Colon (tissue), 2 donors: ENCODE data around the gene SMOC1.

Experiments used
- FAIRE-seq: peaks from 2 replicates; lab custom pipeline; 2012; peaks lifted over from hg19 to GRCh38; lab: Jason Lieb, UNC
- donor health status: control.
- donor health status: control.

Gene SMOC1

DNA sequence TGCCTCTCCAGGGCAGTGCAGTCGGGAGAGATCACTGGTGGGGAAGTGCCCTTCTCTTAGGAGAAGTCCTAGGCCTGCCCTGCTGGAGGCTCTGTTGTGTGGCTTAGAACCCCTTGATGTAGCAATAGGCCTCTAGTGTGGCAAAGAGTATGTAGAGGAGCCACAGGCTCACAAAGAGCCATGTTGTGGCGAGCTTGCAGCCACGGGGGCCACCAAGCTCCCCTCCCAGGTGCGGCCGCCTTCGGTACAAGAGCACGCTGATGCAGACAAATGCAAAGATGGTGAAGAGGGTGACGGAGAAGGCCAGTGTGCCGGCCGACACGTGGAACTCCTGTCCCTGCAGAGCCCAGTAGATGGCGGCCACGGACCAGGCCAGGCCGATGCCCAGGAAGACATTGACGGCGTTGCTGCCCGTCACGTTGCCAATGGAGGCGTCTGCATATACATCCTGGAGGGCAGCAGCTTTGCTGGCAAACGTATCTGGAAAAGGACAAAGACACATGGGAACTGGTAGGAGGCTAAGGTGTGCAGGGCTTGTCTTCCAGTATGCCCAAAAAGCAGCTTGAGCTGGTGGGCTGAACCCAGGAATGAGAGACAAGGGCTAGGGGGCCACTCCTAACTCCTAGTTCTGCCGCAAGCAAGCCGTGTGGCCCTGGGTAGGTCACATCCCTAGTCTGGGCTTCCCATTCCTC lies 166.8 kb downstream of the SMOC1 start:
- FAIRE-seq, result no peak

GRCh38 chr14:70047598-70048312 lies 168.5 kb downstream of the SMOC1 start:
- FAIRE-seq, result no peak

DNA sequence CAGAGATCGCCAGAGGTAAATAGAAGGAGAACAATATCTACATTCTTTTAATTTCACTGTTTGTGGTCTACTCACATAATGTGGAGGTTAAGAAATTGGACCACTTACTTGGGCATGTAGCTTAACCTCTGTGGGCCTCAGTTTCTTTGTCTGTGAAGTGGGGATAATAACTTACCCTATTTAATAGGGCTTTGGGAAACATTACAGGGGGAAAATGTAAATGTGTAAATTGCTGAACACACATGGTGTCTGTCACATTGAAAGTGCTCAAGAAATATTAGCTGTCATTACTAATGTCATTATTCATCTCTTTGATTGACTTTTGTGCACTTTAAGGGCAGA lies 169.1 kb downstream of the SMOC1 start:
- FAIRE-seq, result no peak

DNA sequence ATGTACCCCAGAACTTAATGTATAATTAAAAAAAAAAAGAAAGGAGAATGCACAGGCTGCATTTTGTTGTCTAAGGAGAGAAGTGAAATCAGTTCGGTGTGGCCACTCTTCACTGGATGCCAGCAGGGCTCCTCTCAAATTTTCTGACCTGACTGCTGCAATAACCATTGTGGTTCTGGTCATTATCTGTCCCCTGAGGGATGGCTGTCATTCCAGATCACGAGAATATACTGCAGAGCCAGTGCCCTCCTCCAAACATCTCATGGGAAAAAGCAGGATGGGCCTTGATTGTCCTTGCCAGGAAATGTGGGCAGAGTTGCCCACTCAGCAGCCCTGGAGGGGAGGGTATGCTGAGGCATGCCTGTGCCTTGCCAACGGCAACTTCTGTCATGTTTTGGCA lies 170.4 kb downstream of the SMOC1 start:
- no peak for FAIRE-seq

GRCh38 chr14:70050136-70050535 lies 170.9 kb downstream of the SMOC1 start:
- FAIRE-seq, result no peak

DNA sequence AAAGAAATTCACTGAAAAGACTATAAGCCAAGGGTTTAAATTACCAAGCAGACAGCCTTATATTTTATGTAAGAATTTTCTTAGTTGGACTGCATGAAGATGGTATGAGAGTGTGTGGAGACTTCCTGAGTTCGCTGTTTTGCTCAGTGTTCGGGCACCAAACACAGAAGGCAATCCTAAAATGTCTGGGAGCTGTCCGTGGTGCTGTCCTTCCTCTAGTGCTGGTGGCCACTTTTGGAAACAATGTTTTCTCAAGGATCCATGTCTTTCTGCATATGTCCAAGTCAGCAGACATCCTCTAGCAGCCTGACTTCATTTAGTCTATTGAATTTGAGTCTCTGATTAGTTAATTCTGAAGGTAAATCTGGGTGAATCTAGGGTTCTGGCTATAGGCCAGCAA lies 173.8 kb downstream of the SMOC1 start:
- no peak for FAIRE-seq

DNA sequence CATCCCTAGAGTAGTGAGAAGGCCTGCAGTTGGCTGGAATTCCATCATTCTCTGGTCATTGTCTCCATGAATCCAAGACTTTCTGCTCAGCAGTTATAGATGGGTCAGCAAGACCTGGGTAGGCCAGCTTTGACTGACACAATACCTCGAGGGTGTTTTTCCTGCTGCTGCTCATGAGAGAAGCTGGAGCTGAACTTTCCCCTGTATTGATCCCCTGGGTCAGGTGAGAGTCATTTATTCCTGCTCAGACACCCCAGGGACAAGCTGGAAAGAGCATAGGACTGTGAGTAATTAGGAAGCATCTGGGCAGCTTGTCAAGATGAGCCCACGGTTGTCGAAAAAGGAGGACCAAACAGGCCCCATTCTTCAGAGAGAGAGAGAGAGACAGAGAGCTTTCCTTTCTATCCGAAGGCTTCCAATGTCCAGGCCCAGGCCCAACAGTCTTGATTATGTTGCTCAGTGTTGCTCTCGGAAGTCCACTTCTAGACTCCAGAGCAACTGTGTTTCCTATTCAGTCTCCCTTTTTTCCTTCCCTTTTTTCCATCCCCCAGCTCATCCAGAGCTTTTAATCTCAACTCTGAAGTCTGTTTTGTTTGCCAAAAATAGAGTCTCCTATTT lies 178.4 kb downstream of the SMOC1 start:
- FAIRE-seq, result no peak

DNA sequence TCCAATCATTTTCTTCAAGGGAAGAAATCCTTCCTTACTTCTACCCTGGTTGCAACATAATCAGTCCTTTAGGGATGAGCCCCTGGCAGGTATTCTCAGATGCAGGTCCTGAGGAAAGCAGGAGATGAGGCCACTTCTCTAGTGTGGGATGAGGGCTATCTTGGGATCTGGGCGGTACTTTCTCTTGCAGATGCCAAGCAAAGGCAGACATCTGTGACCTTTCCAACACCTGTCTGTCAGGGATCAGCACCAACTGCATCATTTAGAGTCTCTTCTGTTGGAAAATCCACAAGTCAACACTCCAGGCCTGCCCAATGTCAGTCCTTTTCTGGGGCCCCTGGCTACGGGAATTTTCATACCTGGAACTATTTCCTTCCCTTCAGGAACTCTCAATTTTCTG lies 180.3 kb downstream of the SMOC1 start:
- FAIRE-seq, result no peak

- FAIRE-seq, result no peak
Observed at GRCh38 chr14:70061108-70061507, 181.9 kb downstream of the SMOC1 start.

DNA sequence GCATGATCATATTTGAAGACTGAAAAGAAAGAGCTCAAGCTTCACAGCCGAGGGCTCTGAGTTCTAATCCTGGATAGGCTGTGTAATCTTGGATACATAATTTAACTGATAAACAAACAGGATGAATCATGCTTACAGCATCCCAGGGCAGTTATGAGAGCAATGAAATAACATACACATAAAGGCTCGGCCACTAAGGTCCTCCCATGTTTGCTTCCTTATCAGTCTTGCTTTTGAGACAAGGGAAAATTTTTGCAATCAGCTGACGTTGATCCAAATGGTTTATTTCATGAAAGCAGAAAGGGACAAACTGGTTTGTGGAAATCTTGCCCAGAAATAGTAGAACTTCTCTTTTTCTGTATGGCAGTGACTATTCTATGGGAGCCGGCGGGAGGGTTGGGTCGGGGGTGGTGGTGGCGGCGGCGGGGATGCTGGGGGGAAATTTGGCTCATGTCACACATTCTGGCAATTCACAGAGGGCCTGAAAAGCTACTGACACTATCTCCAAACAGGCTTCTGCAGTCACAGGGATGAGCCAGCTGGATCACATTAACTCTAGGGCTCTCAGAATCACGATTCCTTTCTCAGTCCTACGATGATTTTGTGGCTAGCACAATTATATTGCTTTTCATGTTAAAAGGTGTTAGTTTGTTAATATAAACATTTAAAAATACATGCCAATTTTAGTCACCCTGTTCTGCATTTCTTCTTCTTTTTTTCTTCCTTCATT lies 185.1 kb downstream of the SMOC1 start:
- FAIRE-seq, result no peak

- no peak for FAIRE-seq
Observed at GRCh38 chr14:70067810-70068209, 188.6 kb downstream of the SMOC1 start.

GRCh38 chr14:70069186-70069585 lies 190.0 kb downstream of the SMOC1 start:
- FAIRE-seq, result no peak

GRCh38 chr14:70073924-70074566 lies 194.8 kb downstream of the SMOC1 start:
- FAIRE-seq, result no peak

- FAIRE-seq, result no peak
Observed at GRCh38 chr14:70077005-70077404, 197.8 kb downstream of the SMOC1 start.

DNA sequence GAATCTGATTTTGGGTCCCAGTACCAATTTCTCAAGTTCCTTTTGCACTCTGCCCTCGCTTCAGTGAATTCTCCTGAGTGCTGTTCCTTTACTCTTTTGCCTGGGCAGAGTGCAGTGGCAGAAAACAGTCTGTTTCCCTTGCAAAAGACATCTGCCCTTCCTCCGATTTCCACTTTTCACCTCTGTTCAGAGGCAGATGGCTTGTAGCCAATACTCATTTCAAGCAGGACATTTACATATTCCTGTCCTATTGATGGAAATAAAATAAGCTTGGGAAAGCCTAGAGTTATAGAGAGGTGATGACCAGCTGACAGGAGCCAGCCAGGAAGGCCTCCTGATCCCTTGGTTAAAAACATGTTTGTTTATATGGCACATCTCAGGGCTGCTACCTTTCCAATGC lies 198.5 kb downstream of the SMOC1 start:
- no peak for FAIRE-seq

GRCh38 chr14:70078329-70078728 lies 199.1 kb downstream of the SMOC1 start:
- no peak for FAIRE-seq

GRCh38 chr14:70080076-70080475 lies 200.9 kb downstream of the SMOC1 start:
- FAIRE-seq, result no peak
